GM12892 (cell line): ENCODE results near the gene TTF2.

Experiments
- POLR2A ChIP-seq: IDR thresholded peaks from 2 replicates; pipeline ENCODE4 v1.6.1; 2011; ENCODE audit warnings: low read depth, low read length, control low read depth
- POLR2AphosphoS5 ChIP-seq: IDR thresholded peaks from 2 replicates; pipeline ENCODE4 v1.6.1; 2011; ENCODE audit warnings: low read depth, low read length, control low read depth

DNA sequence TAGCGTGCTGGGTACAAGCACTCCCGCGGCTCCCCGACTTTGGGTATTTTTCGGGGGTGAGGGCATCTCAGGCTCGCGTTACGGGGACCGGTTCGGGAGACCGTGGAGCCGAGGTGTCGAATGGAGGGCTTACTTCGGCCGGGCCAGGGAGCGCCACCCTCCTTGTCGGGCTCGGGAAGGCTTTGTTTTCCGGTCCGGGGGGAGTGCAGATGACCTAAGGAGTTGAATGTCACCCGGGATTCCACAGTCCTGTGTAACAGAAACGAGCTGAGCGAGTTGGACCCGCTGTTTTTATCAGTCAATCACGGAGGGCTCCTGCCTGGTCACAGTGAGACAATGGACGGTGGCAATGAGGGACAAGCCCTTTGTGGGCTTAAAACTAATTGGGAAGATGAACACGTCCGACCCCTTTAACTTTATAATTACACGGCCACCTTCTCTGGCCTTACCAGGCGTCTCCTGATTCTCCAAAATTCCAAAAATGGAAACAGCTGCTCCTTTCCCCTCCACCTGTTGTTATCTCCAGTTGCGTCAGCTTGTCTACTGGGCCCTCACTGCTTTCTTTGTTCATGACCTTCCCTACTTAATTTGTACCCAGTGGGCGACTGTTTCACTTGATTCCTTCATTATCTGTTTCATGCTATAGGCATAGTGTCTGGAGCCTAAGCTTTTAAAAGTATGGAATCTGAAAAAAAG is 62.4 kb downstream of the TTF2 start:
- TF ChIP-seq POLR2AphosphoS5 = no peak
- TF ChIP-seq POLR2A = no peak
